ENCODE measurements around the gene LDHD. TPM values are rescaled to one million over a fixed set of nuclear protein-coding genes. Genes with fewer than 3 reads are reported as not detected.

Gene LDHD
- total RNA-seq, 1 donor from 2014 or later, result not detected

DNA sequence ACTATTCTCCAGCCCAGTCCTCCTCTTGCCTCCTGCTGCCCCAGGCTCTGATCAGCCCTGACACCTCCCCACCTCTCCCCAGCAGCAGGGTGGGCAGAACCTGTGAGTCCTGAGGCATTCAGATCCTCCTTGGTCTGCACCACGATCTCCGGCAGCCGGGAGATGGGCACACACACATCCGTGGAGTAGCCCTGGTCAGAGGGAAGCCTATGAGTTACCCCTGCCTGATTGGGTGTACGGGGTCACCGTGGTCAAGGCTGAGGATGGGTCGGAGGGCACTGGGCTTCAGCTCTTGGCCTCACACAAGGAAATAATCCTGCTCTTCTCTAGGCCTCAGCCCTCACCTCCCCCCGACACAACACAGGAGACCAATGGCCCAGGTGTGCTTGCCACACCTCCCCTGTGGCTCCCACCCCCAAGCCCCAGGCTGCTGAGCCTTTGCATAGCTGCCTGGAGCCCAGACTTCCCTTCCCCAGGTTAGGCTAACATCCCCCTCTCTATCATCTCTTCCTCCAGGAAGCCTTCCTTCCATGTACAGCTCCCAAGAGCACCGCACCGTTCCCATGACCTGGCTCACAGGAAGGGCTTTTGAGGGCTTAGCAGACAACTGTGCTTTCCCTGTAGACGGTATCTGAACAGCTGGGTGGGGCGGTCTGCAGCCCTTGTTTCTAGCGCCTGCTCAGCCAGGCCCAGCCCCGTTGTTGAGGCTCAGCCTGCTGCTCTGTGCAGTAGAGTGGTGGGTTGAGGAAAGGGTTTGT, 3.7 kb downstream of the LDHD start:
- H3K4me3 ChIP-seq (ENCODE audit: low read depth, low read length), result no peak overlapping the region
- no peak for DNase-seq (ENCODE audit: low read depth)
- TF ChIP-seq, protein P1, sequence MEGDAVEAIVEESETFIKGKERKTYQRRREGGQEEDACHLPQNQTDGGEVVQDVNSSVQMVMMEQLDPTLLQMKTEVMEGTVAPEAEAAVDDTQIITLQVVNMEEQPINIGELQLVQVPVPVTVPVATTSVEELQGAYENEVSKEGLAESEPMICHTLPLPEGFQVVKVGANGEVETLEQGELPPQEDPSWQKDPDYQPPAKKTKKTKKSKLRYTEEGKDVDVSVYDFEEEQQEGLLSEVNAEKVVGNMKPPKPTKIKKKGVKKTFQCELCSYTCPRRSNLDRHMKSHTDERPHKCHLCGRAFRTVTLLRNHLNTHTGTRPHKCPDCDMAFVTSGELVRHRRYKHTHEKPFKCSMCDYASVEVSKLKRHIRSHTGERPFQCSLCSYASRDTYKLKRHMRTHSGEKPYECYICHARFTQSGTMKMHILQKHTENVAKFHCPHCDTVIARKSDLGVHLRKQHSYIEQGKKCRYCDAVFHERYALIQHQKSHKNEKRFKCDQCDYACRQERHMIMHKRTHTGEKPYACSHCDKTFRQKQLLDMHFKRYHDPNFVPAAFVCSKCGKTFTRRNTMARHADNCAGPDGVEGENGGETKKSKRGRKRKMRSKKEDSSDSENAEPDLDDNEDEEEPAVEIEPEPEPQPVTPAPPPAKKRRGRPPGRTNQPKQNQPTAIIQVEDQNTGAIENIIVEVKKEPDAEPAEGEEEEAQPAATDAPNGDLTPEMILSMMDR (IDR thresholded peaks at IDR 0.05; ENCODE audit: insufficient read depth, low read length, poor library complexity, severe bottlenecking), result no peak
- peaks cover 10% of the 10 kb centered on the region for H3K27me3 ChIP-seq (ENCODE audit: control insufficient read depth, insufficient read depth, low read length)
- H3K36me3 ChIP-seq (ENCODE audit: control insufficient read depth, insufficient read depth, low read length), result no peaks in the 10 kb centered on the region

DNA sequence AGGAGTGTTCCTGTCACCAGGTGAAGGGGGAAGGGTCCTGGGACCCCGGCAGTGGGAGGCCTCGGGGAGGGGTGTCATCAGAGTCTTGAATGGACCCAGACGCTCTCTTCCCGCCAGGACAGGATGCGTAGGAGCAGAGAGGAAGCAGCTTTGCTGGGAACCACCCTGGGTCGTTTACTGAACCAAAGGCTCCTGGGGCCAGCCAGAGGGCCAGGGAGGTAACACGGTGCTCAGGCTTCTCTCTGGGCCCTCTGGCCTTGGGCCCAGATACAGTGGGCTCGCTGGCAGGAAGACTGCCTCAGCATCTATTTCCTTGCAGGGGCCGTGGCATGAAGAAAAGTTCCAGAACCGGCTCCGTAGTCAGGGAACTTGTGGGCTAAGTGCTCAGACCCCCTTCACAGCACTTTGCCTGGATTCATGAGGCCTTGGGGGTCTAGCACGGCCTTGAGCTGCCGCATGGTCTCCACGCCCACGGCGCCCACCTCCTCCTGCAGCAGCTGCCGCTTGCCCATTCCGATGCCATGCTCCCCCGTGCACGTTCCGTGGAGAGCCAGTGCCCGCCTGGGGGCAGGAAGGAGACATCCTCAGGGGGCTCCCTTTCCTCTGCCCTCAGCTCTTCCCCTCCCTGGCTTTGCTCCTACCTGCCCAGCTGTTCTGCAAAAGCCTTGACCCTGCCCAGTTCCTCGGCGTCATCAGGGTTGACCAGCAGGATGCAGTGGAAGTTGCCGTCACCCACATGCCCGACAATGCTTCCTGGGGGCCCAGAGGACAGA, 4.4 kb downstream of the LDHD start:
- TF ChIP-seq, protein P1 (IDR thresholded peaks at IDR 0.05; ENCODE audit: insufficient read depth, low read length, poor library complexity, severe bottlenecking), result no peak
- Histone ChIP-seq H3K36me3 (ENCODE audit: control insufficient read depth, insufficient read depth, low read length) (no peaks in the 10 kb centered on the region), H3K27me3 (ENCODE audit: control insufficient read depth, insufficient read depth, low read length) (peaks cover 10% of the 10 kb centered on the region), H3K4me3 (ENCODE audit: low read depth, low read length) (no peak overlapping the region)
- DNase-seq (ENCODE audit: low read depth), result no peak

DNA sequence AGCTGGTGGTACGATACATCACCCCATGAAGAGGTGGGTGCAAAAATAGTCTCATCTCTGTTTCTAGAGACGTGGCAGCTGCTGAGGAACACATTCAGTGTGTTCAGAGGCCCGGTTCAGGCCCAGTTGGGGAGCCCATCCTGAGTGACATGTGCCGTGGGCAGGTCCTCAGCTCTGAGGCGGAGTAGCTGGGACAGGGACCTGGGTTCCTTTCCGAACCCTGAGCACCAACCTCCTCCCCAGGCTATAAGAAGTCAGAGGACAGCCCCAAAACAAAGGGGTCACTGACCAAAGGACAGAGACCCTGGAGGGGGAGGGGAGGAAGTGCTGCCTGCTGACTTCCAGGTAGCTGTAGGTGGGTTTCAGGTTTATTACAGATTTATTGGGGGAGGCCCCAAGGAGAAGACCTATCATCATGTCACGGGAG, 5.1 kb downstream of the LDHD start:
- TF ChIP-seq, protein P1 (IDR thresholded peaks at IDR 0.05; ENCODE audit: insufficient read depth, low read length, poor library complexity, severe bottlenecking), result no peak
- no peaks in the 10 kb centered on the region for H3K36me3 ChIP-seq (ENCODE audit: control insufficient read depth, insufficient read depth, low read length)
- H3K4me3 ChIP-seq (ENCODE audit: low read depth, low read length), result no peak overlapping the region
- DNase-seq (ENCODE audit: low read depth), result no peak
- H3K27me3 ChIP-seq (ENCODE audit: control insufficient read depth, insufficient read depth, low read length), result peaks cover 10% of the 10 kb centered on the region

DNA sequence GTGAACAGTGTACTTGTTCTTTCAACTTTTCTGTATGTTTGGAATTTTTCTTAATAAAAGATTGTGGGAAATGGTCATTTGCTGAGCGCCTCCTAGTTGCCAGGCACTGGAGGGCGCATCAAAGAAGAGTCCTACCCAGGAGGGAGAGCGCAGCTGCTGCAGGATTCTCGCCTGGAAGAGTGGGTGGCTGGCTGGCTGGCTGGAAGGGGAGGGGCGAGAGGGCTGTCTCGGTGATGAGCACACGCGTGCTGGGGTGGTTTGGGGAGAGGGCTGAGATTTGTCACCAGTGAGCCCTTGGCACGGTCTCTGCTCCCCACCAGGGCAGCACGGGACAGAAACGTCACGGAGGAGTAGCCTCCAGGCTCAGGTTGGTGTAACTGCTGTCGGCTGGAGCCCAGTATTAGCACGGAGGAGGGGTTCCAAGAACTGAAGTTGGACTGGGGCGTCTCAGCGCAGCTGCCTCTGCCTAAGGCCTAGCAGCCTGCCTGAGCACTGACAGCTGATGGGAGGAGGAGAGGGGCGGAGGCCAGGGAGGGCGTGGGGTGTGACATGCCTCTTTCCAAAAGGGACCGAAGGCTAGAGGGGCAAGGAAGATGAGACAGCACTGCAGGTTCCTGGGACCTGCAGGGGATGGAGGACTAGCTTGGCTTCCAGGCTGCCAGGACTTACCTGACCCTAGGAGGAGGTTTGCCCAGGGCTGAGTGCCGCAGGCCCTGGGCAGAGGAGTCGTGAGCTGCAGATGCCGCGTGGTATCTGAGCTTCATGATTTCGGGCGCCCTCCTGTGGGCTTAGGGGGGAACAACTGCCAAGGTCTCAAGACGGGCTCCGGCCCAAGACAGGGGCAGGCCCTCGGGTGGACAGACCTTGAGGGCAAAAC, 5.7 kb downstream of the LDHD start:
- Histone ChIP-seq H3K27me3 (ENCODE audit: control insufficient read depth, insufficient read depth, low read length) (peaks cover 10% of the 10 kb centered on the region), H3K36me3 (ENCODE audit: control insufficient read depth, insufficient read depth, low read length) (no peaks in the 10 kb centered on the region), H3K4me3 (ENCODE audit: low read depth, low read length) (no peak overlapping the region)
- TF ChIP-seq, protein P1 (IDR thresholded peaks at IDR 0.05; ENCODE audit: insufficient read depth, low read length, poor library complexity, severe bottlenecking), result peak; percentile 90
- peak; percentile 65 for DNase-seq (ENCODE audit: low read depth)

DNA sequence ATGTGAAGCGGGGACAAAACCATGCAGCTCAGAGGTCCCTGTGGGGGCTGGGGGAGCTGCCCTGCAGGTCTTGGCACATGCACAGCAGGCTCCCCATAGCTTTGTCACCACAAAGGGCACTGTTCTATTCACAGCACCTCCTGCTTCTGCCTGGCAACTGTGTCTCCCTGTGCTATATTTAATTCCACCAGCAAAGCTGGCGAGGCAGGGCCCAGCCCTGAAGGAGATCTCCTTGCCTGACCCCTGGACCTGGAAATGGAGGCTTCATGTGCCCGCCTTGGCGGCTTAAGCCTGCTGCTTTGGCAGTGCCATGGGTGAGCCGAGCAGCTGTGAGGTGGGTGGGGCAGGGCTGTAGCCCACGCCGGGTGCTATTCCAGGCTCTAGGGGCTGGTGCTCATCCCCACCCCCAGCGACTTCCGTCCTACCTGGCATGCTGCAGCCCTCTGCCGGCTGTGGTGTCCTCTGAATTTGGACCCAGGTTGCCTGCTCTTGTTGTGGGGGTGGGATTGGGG, 6.8 kb downstream of the LDHD start:
- TF ChIP-seq, protein P1 (IDR thresholded peaks at IDR 0.05; ENCODE audit: insufficient read depth, low read length, poor library complexity, severe bottlenecking), result no peak
- Histone ChIP-seq H3K27me3 (ENCODE audit: control insufficient read depth, insufficient read depth, low read length) (peaks cover 7% of the 10 kb centered on the region), H3K4me3 (ENCODE audit: low read depth, low read length) (no peak overlapping the region), H3K36me3 (ENCODE audit: control insufficient read depth, insufficient read depth, low read length) (no peaks in the 10 kb centered on the region)
- DNase-seq (ENCODE audit: low read depth), result no peak

Data from kidney epithelial cell (primary cell).